Midbrain (tissue), 1 donor: ENCODE results near the gene ZNF423.

Source experiments
- DNase-seq: peaks from one replicate; lab custom pipeline; 2025; lab: John Stamatoyannopoulos, UW

The ZNF423 gene

DNA sequence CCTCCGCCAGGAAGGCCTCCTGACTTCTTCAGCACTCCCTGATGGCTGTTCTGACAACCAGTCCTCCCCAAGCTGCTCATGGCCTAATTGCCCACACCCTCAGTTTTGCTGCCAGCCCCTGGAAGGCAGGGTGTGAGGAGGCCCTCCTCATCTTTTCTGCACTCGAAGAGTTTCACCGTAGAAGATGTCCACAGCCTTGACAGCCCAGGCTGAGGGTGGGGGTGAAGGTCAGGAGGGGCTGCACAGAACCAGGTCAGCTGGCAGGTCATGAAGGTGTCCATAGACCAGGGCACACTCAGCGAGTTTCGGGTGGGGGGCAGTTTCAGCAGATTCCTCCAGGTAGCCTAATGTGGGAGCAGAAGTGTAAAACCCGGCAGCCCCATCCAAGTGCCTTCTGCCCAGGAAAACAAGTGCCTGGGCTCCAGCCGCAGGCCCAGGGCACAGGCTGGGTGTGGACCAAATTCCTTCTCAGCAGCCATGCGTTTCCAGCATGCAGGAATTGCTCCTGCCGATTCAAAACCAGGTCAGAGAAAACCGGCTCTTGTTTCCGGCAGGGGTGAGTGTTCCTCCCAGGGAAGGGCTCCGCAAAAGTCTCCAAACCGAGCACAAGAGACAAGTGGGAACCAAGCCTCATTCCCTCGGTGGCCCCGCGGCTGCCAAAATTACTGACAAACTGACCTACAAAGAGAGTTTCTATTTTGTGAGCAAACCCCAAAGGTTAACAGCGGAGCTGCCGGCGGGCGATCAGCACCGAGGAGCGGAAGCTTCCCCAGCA lies 253.5 kb downstream of the ZNF423 start:
- peak; percentile 11 for DNase-seq

DNA sequence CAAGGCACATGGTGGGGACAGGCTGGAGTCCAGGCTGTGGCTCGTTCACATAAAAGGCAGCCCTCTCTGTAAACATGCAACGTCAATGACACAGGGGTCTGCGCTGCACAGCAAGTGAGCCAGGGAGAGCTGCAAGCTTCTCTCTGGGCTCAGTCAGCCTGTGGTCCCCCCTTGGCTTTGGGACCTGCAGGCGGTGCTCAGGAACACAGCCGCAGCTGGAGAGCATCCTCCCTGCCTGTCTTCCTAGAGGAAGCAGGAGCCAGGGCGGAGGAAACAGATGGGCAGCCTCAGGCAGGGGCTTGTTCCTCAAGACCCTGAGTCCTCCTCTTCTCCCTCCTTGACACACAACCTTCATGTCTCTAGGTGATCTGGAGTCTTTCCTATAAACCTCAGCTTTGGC lies 254.3 kb downstream of the ZNF423 start:
- no peak for DNase-seq

DNA sequence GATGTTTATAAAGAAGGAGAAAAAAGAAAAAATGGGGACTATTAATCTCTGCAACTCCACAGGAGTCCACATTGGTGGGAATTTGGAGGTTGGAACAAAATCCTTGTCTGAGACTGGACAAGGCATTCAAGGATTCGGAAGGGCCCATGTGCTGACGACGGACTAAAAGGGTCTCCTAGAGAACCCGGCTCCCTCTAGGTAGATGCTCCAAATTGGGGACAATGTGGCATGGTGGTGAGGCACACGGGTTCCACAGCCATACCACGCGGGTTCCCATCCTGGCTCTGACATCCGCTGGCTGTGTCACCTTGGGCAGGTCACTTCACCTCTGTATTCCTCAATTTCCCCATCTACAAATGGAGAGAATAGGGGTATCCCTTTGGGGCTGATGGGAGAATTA lies 254.9 kb downstream of the ZNF423 start:
- DNase-seq = no peak

DNA sequence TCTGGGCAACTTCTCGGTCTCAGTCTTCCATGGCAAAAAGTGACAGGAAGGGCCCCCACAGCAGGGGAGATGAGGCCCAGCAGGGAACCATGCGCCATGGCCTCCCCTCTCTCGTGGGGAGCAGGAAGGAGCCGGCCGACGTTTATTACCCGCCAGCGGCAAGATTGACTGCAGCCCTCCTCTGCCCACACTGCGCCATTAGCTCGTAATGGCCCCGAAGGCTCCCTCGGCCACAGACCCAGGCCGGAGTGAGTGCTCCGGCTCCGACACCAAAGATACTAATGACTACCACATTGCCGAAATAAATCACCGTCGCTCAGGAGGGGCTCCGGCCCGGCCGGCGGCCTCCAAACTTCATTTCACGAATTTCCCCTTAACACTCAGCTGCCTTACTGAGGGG lies 255.4 kb downstream of the ZNF423 start:
- no peak for DNase-seq

DNA sequence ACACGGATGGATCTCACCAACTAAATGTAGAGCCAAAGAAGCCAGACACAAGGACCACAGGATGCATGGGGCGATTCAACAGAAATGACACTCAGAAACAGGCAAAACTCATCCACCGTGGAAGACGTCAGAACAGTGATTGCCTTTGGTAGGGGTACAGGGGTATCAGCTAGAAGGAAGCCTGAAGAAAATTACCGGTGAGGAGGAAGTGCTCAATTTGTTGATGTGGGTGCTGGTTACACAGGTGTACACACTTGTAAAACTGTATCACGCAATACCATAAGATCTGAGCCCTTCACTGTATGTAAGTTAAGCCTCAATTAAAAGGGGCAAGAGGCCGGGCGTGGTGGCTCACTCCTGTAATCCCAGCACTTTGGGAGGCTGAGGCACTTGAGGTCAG lies 256.2 kb downstream of the ZNF423 start:
- DNase-seq = no peak

DNA sequence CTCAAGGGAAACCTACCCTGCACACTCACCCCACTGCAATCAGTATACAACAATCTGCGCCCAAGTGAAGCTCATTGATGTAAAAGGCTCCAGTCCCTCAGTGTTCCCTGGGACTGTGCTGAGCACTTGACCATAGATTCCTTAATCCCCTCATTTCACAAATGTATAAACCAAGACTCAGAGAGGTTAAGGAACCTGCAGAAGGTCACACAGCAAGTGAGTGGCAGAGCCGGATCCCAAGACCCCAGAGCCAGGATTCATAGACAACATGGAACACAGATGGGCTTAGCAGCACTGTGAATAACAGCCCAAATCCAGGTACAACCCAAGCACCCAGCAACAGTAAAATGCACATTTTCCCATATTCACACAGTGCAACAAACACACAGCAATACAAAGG lies 256.6 kb downstream of the ZNF423 start:
- no peak for DNase-seq

DNA sequence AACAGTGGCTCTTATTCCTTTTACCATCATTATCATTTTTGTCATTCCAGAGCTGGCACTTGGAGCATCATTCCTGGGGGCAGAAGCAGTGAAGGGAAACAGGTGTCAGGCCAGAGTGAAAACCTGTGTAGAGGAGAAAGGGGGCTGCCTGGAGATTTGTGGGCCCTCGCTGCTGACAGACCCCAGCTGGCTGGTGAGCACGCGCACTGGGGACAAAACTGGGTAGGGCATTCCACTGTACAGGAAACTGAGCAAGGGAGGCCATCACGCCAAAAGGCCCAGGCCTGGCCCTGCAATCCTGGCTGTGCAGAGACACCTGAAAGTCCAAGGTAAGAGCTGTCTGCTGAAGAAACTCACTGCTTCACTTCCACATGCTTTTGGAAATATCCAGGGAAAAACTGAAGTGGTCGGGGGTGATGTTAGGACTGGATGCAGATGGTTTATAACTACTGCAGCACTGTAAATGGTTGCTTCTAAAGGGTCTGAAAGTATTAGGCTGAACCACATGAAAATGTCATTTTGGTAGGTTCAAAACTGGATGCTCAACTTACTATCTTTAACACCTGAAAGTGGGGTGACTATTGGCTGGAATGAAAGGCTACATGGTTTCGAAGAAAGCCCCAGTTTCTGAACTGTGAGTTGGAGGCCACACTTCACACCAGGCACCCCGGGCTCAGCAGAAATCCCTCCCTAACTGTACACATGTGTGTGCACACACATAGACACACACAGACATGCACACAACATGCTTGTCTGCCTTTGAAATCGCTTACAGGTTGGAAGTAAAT lies 257.3 kb downstream of the ZNF423 start:
- no peak for DNase-seq

DNA sequence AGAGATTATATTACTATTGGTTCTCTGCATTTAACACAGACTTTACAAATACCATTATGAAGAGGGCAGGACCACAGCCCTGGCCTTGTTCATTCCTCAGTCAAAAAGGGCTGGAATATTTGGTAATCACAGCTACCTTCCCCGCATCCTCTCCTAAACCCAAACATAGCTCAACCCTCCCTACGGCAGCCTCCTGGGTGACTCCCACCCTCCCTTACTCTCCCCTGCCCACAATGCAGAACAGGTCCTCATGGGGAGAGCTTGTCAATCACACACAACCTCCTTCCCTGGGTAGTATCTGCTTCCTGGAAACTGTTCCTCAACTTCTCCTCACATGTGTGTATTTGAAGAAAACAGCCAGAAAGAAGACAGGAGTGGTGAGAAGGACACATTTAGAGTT lies 258.1 kb downstream of the ZNF423 start:
- DNase-seq = no peak

DNA sequence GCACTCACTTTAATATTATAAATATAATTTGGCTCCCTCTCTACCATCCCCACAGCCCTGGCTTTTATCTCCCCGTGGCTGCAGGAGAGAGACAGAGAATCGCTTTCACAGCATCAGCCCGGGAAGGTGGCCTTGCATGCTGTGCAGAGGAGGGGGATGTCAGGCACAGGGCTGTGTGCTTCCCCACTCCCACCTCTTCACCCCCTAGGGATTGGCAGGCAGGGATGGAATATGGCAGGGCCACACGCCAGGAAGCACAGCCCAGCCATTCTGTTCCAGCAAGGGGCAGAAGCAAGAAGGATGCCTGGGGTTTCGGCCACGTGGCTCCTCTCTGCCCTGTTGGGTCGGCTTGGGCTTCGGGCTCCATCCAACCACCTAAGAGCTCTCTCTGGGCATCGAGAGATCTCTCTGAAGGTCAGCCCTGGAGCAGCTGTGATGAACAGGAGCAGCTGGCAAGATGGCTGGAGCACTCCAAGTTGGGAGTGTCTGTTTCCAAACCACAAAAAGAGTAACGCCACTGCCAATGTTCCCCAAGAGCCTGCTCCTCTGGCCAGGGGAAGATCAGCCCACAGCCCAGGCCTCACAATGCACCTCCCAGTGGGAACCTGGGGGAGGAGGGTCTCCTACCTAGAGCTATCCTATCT lies 259.1 kb downstream of the ZNF423 start:
- no peak for DNase-seq

DNA sequence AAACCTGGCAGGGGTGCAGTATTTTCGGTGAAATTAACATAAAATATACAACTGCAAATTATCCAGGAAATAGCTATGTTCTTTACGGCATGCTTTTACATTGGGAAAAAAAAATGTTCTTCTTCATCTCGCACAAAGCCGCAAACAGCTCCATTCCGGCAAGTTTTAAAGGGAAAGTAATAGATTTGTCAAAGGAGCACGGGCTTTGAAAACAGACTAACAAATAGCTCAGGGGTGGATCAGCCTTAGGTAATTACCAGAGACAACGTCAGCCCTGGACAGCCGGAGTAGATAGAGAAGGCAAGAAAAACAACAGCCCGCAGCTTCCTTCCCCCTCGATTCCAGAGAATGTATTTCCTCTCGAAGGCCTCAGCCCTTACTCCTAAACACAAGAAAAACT lies 259.8 kb downstream of the ZNF423 start:
- DNase-seq = no peak

DNA sequence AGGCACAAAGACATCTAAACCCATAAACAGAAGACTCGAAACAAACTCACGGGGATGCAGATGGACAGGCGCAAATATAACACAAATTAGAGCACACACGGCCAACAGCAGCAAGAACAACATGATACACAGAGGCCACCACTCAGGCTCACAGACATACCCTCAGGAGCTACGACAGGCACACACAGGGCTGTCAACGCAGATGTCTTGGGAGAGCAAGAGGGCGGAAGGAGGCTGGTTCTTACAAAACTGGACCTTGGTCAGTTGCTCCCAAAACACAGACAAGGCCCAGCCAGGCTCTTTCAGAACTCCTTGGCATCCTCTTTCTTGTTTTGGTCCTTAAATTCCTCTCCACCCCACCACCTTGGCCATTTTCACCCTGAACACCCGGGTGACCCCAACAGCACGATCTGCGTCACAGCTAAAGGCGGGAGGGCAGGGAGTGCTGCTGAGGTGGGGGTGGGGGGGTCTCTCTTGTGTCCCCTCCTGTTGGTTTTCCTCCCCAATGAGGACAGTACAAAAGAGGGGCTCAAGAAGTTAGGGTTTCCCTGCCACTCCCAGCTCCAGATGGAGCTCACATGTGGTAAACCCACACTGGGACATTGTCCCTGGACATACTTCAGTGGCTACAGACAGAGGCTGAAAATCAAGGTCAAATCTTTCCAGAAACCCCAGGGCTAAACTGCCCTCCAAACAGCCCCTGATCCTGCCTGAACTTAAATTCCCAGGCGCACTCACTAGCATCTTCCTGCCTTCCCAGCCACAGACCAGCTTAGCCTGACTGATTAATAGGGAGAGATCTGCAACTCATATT lies 261.0 kb downstream of the ZNF423 start:
- no peak for DNase-seq

DNA sequence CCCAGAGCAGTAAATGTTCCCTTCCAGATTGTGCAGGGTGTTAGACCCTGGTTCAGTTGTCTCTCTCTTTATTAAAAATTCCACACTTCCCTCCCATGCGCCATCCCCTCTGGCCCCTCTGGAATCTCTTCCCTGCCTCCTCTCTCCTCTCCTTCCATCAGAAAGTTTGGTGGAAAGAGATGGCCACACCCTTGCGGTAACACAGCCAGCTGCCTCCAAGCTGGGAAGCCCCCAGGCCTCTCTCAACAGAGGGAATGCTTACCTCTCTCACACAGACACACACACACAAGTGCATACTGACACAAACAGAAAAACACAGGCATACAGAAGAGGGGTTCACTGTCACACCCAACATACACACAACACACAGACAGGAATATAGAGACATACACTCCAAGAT lies 261.8 kb downstream of the ZNF423 start:
- DNase-seq = no peak

DNA sequence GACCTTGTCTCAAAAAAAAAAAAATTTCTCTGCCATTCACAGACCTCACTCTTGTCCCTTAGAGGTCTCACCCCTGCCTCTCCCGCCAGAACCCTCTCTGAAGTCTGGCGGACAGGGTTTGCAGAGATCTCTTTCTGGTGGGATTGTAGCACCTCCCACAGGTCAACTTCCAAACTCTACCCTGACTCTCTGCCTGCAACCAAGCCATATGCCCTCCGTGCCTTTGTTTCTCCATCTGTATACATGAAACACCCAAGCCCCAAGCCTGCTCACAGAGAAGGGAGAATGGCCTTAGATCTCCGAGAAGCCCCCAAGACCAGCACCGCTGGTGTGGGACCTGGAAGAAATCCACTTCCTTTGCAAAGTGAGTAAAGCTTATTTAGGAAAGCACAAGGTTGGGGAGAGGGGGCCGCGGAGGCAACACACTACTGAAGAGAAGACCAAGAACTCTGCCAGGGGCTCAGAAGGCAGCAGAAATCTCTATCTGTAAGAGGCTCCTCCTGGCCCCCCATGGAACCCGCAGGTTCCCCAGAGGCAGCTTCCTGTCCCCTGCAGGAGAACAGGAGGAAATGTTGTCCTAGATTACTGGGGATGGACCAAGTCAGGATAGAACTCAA lies 262.4 kb downstream of the ZNF423 start:
- no peak for DNase-seq

DNA sequence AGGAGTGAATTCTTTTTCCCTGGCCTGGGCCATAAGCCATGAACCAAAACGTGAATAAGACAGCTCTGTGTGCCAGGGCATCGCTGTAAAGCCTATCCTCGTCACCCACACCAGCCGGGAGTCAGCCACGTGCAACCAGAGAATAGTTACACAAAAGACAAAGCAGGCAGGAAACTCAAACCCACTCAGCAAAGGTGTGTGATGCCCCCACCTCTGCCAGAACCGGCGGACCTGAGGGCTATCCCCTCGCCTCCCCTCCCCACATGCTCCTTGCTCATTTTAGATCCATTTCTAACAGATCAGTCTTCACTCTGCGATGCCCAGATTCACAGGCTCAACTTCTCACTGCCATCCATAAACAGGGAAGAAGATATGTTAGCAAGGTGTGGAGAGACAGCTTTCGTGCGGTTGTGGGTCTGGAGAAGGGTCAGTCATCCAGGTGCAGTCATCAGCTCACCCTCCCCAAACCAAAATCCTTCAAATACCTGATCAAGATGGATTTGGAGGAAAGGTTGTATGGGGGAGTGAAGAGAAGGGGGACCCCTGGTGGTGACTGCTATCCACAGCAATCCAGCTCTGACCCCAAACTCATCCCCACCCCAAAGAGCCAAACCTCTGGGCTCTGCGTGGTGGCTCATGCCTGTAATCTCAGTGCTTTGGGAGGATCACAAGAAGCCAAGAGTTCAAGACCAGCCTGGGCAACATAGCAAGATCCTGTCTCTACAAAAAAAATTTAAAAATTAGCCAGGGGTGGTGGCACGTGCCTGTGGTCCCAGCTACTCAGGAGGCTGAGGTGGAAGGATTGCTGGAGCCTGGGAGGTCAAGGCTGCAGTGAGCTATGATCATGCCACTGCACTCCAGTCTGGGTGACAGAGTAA lies 263.1 kb downstream of the ZNF423 start:
- DNase-seq = no peak

DNA sequence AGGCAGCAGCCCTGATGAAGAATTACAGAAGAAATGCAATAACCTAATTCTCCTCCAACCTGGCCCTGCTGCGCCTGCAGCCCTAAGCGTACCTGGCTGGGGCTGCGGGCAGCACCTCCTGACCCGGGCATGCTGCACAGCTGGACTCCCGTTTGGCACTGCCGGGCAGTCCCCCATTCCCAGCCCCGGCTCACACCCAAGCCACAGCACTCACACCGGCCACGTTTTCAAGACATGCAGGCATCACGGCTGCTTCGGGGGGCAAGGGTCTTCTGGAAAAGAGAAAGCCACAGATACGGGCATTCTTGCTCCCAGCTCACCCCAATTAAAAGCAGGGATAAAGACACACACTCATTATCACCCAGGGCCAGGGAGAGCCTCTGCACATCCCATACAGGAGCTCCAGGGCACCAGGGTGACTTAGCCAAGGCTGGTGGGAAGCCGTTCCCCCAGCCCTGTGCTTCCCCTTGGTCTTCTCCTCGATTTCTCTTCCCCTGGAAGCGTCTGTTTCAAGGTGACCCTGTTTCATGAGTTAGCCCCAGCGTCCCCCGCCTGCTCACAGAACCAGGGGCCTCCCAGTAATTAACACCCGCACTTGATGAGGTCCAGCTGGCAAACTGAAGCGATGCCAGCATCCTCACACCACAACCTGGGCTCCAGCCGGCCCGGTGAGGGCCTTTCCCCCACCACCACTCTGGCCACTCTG lies 265.6 kb downstream of the ZNF423 start:
- no peak for DNase-seq

DNA sequence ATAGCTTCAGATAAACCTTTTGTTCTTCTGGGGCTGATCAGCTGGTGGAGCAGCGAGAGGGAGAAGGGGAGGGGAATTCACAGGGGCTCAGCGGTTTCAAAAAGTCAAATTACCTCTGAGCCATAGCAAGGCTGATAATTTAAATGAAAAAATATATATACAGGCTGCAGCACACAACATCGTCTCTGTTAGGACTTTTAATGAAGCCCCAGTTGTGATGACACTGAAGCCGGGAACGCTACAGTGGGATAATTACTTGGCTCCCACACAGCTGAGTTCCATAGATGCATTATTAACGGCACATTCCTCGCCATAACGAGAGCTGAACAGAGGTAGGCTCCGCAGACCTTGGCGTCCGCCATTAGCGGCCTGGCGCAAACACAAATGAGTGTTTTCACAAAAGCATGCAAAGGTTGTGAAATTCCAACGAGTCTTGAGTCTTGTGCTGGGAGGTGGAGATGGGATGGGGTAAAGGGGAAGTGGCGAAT lies 266.3 kb downstream of the ZNF423 start:
- DNase-seq = no peak

DNA sequence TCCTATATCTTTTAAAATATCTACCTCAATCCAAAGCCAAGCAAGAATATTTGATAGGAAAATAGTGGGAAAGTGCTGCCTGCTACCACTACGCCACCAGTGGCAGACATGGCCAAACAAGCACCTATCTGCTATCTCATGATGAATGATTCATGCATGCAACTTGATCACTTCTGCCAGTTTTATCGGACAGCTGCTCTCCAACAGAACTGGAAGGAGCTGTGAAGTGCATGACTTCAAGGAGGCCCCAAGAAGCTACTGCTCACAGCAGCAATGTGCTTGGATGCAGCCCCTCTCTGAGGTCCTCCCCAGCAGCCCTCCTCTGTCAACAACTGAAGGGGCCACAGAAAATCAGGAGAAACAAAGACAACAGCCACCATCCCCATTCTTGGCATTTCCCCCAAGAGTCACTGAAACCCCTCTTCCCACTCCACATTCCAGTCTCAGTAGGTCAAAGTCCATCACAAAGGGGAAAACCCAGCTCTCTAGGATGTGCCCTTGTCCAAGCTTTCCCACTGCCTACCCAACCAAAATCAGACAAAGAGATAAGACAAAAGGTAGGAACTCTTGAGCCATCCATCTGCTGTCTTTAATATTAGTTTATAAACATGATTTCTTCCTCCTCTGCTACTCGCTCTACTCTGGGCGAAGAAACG lies 267.1 kb downstream of the ZNF423 start:
- DNase-seq = no peak

DNA sequence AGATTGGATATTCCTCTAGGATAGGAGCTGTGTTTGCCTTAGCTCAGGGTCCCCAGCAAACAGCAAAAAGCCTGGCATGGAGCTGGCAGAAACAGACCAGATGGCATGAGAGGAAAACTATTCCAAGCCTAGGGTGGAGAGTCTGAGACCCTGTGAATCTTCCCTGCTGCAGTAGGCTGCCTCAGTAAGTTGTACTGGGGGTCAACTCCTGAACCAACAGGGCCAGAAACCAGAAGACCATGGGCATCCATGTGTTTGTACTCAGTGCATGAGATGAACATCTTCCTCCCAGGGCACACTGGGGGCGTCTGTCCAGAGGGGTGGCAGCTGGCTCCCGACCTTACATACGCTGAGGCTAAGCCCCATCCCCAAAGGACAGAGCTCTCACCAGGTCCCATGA lies 267.9 kb downstream of the ZNF423 start:
- no peak for DNase-seq

DNA sequence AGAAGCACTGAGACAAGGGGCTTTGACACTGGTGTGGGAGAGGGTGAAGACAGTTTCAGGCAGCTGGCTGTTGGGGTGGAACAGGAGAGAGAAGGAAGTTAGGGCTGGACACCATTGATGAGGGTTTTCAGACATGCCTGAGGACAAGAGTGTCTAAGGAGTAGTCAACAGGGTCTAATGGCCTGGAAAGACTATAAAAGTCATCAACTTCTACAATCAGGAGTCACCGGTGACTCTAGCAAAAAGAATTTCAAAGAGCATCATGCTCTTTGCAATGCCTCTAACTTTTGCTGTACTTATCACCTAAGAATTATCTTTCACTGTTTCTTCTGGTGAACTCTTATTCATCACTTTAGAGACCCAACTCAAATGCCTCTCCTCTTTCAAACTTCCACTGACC lies 268.4 kb downstream of the ZNF423 start:
- no peak for DNase-seq
